ENCODE data around the gene TEC. TPM values are rescaled to one million over a fixed set of nuclear protein-coding genes. Genes with fewer than 3 reads are reported as not detected.
"Not testable (repeated sequence)": the region's sequence is repeated elsewhere in the genome, so short reads cannot be mapped to it uniquely, and the experiment has no call there.

Gene TEC
- total RNA-seq, 1 donor from 2014 or later: 3.1 TPM

DNA sequence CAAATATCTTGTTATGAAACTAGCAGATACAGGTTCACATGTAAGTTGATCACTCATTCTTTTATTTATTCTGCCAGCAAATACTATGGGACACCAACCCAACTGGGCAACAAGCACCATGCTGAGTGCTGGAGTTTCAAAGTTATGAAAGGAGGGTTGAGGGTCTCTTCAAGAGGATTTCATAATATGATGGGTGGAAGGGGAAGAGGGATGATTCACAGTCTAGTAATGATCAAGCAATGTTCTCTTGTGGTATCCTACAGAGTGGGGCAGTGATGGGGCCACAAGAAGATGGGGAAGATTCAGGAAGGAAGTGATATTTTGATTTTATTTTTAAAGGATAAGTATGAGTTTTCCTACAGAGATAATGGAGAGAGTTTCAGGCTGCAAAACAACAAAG is 89.4 kb downstream of the TEC start:
- no peak for DNase-seq (ENCODE audit: low spot score)
- intact Hi-C loops (cut with DNase I): no loop called here

DNA sequence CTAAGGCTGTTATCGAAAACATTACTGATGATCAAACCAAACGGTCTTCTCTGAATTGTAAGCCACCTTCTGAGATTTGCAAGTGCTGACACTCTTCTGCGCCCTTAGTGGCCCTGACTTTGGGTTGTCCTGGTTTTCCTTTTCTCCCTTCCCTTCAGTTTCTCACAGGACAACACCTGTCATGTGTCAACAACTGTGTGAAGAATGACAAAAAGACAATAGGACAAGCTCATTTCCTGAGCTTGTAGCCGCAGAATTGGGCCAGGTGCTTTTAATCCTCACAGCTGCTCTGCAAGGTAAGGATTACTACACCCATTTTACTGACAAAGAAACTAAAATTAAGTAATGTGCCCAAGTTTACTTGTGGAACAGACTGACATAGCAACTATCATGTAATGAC is 90.7 kb downstream of the TEC start:
- intact Hi-C loops (cut with DNase I): no loop called here
- no peak for DNase-seq (ENCODE audit: low spot score)

DNA sequence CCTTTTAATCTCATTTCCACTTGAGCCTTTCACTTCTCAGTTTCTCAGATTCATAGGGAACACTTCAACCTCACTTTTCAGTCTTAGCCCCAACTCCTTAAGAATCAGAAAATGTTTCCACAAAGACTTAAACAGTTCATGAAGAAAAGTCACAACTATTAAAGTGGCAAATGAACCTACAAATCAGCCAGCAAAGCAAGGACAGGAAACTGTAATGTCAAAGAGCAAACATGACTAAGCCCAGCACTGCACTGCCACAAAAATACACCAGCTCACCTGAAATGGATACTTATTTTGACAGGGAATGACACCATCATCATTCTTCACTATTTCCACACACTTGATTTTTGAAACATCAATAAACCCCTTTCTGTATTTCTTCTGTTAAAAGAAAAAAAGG is 93.8 kb downstream of the TEC start:
- intact Hi-C loops (cut with DNase I): no loop called here
- DNase-seq (ENCODE audit: low spot score): no peak

DNA sequence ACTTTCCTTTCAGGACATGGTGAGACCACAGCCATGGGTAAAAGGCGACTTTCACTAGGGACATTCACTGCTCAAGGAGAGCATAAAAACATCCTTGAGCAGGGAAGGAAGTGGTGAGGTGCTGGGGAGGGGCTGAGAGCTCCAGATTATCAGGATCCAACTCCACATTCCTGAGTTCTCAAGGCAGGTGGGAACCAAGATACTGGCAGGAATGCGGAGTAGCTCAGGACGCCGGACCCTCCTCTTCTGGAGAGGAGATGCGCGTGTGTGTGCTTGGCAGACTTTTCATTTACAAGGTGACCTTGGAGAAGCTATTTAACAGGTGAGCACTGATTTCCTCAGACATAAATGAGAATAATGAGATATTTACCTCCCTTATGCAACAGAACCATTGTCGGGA is 94.3 kb downstream of the TEC start:
- intact Hi-C loops (cut with DNase I): no loop called here
- no peak for DNase-seq (ENCODE audit: low spot score)

DNA sequence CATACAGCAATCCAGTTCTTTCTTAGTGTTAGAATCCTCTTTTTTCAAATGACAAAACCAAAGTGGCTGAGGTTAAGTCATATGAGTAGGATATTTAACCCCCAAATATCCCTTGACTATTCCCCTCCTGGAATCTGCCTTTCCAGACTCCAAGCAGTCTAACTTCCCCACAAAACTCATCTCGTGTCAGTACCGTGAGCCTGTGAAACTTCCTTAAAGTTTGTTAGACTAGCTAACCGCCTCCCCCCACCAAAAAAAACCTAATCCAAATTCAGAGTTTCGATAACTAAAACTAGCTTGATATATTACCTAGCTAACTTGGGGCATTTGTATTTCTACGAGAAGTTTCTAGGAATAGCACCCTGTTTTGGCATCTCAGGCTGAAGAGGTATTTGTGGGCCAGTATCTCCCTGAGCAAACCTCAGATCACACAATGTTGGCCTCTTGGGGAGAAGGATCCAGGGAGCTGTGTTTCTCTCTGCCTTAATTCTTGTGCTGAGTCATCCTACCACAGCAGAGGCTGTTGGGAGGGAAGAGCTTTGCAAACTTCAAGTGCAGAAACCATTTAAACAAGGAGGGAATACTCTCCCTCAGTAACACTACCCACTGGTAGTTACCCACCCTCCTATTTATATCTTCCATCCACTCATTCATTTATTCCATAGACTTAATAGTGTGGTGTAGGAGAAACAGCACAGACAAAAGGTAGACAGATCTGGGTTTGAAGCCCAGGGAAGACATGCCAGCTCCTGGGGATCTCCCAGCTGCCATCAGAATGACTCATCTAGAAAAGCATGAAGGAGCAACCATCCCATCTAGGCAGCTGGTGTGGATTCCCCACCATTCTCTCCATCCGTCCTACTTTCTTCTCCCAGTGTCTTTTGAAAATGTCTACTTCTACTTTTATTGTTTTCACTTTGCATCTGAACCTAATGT is 96.3 kb downstream of the TEC start:
- intact Hi-C loops (cut with DNase I): no loop called here
- DNase-seq (ENCODE audit: low spot score): no peak

DNA sequence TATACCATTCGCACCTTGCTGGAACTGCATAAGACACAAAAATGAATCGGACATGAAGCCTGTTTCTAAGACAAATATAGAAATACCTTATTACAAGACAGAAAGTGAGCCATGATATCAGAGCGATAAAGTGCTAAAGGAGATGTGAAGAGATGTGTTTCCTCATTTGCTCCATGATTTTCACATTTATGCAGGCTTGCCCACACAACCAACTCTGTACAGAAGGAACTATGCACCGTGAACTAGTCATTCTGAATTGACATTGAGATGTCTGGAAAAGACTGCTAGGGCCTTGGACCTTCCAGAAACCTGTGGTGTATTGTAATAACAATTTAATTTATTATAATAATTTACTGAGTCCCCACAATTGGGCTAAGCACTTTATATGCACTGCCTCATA is 97.0 kb downstream of the TEC start:
- no peak for DNase-seq (ENCODE audit: low spot score)
- intact Hi-C loops (cut with DNase I): no loop called here

DNA sequence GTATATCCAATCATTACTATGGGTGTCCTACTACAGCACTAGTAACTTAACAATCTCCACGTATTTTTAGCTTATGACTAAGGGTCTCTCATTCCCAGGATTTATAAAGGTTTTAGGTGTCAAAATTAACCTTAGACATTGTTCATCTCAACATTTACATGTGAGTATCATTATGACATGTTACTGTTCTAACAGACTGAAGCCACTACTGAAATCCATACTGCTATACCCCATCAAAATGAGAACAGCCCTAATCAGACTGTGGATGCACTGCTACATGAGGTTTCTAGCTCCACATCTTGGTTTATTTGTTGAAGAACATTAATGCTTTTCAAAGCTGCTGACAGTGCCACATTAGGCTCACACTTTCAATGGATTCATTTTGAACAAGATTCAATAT is 100.0 kb downstream of the TEC start:
- intact Hi-C loops (cut with DNase I): no loop called here
- no peak for DNase-seq (ENCODE audit: low spot score)

DNA sequence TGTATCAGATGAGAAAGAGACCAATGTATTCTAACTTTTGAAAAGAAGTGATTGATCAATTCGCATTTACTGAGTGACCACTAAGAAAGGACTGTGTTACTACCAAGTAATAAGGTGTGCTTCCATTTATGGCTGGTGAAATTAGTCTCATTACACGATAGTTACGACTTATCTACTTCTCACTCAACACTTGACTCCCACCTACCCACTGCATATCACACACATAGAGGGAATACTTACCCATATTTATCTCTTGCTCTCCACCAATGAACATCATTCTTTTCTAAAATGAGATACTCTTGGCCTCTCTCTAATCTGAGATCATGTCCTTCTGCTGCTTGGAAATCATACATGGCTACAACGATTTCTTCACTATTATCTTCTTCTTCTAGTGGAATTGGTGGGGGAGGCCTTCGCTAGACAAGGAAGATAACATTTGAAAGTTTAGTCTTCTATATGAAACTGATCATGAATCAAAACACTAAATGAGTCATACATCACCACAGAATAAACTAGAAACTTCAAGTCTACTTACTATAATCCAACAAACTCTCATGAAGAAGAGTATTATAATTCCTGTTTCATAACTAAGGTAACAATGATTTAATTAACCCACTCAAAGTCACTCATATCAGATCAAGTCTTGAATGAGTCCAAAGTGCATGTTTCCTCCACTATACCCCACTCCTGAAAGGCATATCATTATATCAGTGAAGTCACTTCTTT is 101.9 kb downstream of the TEC start:
- intact Hi-C loops (cut with DNase I): no loop called here
- DNase-seq (ENCODE audit: low spot score): no peak

DNA sequence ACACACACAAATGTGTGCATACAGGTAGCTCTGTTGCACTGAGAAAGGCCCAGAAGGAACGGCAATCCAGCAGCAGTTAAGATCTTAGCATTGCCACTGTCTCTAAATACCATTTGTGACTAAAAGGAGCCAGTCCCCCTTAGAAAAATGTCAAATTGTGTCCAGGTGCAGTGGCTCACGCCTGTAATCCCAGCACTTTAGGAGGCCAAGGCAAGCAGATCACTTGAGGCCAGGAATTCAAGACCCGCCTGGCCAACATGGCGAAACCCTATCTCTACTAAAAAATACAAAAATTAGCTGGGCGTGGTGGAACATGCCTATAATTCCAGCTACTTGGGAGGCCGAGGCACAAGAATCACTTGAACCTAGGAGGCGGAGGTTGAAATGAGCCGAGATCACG is 105.1 kb downstream of the TEC start:
- intact Hi-C loops (cut with DNase I): not testable (repeated sequence)

DNA sequence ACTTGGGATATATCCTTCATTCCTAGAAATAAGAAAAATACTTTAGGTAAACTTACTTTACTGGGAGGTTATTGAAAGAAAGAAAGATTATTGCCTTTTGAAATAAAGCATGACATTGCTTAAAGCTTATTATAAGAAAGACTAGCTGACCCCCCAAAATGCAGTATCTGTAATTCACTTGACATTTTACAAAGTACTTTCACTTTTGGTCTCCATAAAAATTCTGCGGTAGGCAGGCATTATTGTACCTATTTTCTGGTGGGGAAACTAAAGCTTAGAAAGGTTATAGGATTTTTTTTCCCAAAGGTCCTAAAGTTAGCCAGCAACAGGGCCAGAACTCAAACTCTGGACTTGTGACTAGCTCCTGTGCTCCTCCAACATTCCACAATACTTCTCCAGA is 105.9 kb downstream of the TEC start:
- no peak for DNase-seq (ENCODE audit: low spot score)
- intact Hi-C loops (cut with DNase I): no loop called here

More for the DNA sequence above, 105.1 kb downstream of the TEC start:
- DNase-seq (ENCODE audit: low spot score): not testable (repeated sequence)

DNA sequence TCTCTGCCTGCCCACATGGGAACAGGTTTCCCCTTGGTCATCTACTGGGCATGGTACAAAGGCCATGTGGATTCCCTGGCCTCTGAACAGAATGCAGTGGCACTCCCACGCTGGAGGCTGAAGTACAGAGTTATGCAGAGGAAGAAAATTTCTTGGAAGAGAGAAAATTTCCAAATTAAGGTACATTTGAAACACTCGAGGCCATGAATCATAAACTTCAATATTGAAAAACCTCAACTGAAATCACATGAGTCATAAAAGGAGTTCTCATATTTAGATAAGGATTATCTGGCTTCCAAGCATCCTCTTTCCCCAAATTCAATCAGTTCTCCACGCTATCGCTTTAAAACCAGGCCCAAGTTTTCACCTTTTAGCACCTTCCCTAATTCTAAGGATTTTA is 107.5 kb downstream of the TEC start:
- intact Hi-C loops (cut with DNase I): no loop called here
- no peak for DNase-seq (ENCODE audit: low spot score)

DNA sequence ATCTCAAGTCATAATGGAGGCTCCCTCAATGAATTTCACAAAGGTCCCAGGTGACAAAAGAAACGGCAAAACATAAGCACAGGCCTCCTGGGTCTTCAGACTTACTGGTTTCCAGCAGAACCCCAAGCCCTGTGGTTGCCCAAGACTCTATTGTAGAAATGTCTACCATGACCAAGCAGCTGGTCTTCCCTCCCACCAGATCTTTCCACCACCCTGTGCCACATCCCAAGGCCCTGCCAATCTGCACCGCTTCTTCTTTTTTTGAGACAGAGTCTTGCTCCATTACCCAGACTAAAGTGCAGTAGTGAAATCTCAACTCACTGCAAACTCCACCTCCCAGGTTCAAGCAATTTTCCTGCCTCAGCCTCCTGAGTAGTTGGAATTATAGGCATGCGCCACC is 112.4 kb downstream of the TEC start:
- intact Hi-C loops (cut with DNase I): no loop called here
- no peak for DNase-seq (ENCODE audit: low spot score)

DNA sequence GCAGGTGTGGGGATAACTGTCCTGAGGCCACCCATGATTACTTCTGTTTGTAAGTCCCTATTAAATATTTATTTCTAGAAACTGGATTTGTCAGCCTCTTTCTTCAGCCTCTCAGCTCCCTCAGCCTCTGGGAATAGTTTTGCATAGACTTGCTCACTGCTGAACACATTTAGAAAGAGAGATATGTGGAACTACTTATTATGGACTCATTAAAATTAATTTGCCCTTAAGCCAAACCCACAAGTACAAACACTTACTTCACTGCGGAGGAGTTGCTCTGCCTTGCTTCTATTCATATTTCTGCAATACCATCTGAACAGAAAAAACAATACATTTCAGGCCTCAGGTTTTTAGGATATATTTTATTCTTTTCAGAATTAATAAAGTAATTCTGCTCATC is 113.2 kb downstream of the TEC start:
- intact Hi-C loops (cut with DNase I): no loop called here
- DNase-seq (ENCODE audit: low spot score): no peak

DNA sequence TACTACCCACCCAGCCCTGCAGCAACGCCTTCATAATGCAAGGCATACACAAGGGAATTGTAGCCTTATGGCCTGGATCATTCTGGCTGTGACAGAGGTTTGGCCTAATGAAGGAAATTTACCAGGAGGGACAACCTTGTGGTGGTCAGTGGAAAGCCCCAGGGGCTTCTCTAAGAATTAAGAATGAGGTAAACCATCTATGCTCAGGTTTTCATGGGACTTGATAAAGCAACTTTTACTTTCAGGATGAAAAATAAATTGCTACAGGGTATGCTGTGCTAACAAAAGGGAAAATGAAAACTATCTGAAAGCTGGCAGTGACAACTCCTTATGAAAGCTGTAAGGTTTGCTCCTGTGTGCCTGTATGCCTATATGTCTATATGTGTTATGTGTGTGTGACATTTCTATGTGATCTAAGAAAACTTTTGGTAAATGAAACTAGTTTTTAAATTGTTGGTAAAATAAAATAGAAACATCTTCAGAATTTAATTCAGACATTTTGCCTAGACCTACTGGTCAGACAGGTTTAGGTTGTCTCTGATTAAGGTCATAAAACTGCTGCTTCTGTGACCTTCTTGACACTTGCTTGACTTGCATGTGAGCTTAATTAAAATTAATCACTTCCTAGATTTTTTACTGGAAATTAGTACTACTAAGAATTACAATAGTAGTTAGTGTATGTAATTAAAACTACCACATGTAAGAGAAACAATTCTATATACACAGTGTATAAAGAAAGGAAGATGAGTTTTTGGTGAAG is 115.7 kb downstream of the TEC start:
- DNase-seq (ENCODE audit: low spot score): no peak
- intact Hi-C loops (cut with DNase I): no loop called here

DNA sequence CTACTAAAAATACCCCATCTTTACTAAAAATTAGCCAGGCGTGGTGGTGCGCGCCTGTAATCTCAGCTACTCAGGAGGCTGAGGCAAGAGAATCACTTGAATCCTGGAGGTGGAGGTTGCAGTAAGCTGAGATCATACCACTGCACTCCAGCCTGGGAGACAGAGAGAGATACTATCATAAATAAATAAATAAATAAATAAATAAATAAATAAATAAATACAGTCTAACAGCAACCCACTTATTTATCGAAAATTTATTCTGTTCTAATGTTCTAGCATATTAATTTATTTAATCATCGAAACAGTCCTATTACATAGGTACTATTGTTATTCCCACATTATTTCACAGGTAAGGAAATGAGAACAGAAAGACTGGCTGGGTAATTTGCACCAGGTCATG is 117.4 kb downstream of the TEC start:
- intact Hi-C loops (cut with DNase I): no loop called here
- no peak for DNase-seq (ENCODE audit: low spot score)

DNA sequence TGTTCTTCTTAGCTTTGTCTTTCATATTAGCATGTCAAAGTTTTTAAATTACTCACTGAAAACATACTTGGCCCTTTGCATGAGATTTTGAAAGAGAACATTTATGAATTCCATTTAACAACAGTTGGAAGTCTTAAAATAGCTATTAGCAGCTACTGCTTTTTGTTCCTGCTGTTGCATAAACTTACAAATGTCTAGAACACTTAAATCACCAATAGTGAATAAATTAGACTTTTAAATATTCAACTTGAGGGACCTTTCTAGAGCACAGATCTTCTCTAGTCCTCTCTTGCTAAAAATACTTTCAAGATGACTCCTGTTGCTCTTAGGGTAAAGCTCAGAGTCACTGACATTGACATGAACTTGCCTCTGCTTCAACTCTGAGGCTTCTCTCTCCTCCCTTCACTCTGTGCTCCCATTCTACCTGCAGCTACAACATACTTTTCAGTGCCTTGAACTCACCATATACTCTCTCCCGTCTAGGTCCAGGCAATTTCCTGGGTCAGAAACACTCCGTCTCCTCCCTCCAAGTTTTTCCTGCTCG is 119.7 kb downstream of the TEC start:
- DNase-seq (ENCODE audit: low spot score): no peak
- intact Hi-C loops (cut with DNase I): no loop called here

DNA sequence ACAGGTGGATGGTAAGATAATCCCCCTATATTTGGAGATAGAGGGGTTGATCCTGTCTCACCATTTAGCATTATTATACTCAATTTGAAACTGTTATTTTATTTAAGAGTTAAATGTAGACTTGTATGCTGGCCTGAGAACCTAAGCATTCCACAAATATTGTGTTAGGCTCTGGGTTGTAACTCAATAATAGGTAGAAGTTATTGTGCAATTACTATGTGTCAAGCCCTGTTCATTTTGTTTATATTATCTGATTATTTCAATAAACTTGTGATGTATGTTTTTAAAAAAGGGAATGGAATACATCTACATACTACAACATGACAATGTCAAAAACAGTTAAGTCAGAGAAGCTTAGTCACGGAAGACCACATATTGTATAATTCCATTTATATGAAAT is 122.0 kb downstream of the TEC start:
- DNase-seq (ENCODE audit: low spot score): no peak
- intact Hi-C loops (cut with DNase I): no loop called here

DNA sequence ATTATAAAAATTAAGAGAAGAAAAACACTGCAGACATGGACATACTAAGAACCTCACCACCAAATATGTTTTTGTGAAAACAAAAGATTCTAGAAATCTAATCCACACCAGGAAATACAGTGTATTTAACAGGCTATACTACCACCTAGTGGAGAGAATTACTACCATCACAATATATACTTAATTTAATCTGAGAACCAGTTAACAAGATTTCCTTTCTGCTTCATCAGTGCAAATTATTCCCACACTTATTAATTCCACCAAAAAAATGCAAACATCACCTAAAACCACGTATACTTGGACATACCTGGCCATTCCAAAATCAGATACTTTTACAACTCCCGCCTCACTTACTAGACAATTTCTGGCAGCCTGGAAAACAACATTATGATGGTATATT is 128.6 kb downstream of the TEC start:
- intact Hi-C loops (cut with DNase I): no loop called here
- no peak for DNase-seq (ENCODE audit: low spot score)

DNA sequence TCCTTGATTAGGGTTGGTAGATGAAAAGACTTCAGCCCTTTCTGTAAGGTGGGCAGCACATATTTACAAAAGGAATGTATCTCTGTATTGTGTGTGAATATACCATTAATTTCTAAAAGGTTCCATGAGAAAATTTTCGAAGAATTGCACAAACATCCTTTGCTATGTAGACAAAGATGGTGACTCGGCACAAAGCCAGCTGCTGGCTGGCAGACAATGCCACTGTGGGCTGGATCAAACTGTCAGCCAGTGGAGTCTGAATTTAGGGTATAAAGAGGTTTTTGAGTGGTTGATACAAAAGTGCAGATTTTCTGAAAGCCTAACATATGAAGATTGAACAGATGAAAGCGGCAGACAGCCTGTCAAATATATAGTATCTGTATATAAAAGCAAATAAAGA is 129.9 kb downstream of the TEC start:
- intact Hi-C loops (cut with DNase I): no loop called here
- DNase-seq (ENCODE audit: low spot score): no peak

DNA sequence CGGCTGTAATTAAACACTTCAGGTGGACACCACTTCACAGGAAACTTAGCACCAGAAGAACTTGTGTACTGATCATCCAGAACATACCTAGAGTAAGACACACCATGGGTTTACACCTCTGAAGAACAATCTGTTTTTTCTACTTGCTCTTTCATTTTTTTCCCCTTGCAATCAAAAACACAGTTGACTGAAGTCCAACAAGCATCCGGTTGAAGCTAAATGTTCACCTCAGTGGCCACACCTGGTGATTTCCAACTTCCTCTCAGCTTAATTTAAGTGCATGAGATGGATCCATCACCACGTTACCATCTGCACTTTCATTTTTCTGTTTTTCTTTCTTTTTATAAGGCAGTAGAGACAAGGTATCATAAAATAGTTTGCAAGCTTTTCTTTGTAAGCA is 130.7 kb downstream of the TEC start:
- DNase-seq (ENCODE audit: low spot score): no peak
- intact Hi-C loops (cut with DNase I): no loop called here

All from cardiac septum (tissue), 1 donor.